Stimulated activated CD8-positive, alpha-beta memory T cell treated with anti-CD3 and anti-CD28 coated beads, Interleukin-4, amount 100 ng/mL, for 48 hours (primary cell): Measurements from ENCODE around the gene RNF144B.
"Not testable (repeated sequence)": the region's sequence is repeated elsewhere in the genome, so short reads cannot be mapped to it uniquely, and the experiment has no call there.

Experiments used
- DNase-seq: peaks from one replicate; pipeline ENCODE4 v3.0.0-alpha.2; 2020

The RNF144B gene

GRCh38 chr6:18451756-18452155 lies 64.6 kb downstream of the RNF144B start:
- DNase-seq: no peak

GRCh38 chr6:18454446-18454845 lies 67.3 kb downstream of the RNF144B start:
- DNase-seq: no peak

GRCh38 chr6:18457065-18457737 lies 70.1 kb downstream of the RNF144B start:
- DNase-seq: no peak

GRCh38 chr6:18458086-18458485 lies 70.9 kb downstream of the RNF144B start:
- not testable (repeated sequence) for DNase-seq

GRCh38 chr6:18463429-18463828 lies 76.3 kb downstream of the RNF144B start:
- DNase-seq: no peak

DNA sequence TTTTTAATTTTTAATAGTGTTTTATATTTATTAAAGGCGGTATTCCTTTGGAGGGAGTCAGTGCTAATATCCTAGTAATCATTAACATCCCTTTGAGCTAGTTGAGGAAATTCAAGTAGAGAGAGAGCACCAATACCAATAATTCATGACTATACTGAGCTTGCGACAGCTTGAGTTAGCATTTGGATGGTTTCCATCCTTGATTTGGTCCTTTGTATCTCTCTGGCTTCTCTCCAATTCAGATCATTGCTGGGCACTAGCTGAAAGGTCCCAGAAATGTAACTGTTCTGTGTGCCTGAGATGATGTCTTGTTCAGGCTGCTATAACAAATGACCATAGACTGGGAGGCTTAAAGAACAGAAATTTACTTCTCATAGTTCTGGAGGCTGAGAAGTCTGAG lies 77.0 kb downstream of the RNF144B start:
- no peak for DNase-seq

GRCh38 chr6:18465410-18466154 lies 78.4 kb downstream of the RNF144B start:
- no peak for DNase-seq

DNA sequence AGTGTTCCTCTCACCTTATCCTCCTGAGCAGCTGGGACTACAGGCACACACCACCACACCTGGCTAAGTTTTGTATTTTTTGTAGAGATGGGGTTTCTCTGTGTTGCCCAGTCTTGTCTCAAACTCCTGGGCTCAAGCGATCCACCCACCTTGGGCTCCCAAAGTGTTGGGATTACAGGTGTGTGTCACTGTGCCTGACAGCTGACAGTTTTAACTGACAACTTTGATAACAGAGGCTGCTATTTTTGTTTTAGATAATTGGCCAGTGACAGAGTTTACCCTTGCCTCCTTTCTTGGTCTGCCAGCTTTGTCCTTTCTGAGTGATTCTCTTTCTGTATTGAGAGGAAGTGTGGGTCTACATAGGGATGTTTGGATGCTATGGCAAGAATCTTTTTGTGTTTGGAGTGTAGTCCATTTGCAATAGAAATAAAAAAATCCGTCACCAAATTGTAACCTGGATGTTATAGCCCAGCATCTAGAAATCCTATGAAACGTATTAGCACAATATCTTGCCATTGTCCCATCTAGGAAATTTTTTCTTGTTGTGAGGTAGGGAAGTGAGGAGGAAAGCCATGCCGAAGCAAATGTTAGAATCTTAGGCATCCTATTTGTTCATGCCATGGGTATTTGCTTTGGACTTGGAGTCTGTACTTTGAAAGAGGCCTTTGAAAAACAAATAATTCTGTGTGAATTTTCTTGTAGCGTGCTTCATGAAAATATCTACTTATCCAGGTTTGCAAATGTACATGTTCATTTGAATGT lies 80.8 kb downstream of the RNF144B start:
- no peak for DNase-seq

GRCh38 chr6:18468503-18468843 lies 81.3 kb downstream of the RNF144B start:
- DNase-seq: no peak

GRCh38 chr6:18469536-18469935 lies 82.4 kb downstream of the RNF144B start:
- no peak for DNase-seq

DNA sequence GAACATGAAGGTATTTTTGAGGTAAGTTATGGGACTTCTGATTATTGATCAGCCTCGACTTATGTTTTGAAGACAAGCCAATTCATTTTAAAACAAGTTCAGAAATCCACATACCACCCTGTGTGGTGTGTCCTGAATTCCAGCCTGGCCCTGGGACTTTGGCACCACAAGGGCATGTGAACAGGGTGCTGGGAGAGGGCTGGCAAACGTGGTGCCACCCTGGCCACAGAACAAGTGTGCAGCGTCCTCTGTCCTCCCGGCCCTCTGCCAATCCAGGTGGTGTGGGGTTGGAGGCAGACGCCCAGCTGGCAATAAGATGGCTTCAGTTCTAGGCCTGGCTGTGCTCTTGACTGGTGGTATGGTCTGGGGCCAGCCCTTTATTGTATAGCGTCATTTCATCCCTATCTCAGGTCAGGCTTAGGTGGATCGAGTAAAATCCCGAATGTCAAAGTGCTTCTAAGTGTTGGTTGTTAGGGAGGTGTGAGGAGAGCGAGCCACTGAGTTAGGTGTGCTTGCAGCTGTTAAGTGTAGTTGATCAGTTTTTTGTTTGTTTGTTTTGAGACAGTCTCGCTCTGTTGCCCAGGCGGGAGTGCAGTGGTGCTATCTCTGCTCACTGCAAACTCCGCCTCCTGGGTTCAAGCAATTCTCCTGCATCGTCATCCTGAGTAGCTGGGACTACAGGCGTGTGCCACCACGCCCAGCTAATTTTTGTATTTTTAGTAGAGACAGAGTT lies 84.2 kb downstream of the RNF144B start:
- DNase-seq: no peak

- no peak for DNase-seq
These were observed 85.8 kb downstream of the RNF144B start for GRCh38 chr6:18472941-18473340.

GRCh38 chr6:18473755-18474154 lies 86.6 kb downstream of the RNF144B start:
- no peak for DNase-seq

DNA sequence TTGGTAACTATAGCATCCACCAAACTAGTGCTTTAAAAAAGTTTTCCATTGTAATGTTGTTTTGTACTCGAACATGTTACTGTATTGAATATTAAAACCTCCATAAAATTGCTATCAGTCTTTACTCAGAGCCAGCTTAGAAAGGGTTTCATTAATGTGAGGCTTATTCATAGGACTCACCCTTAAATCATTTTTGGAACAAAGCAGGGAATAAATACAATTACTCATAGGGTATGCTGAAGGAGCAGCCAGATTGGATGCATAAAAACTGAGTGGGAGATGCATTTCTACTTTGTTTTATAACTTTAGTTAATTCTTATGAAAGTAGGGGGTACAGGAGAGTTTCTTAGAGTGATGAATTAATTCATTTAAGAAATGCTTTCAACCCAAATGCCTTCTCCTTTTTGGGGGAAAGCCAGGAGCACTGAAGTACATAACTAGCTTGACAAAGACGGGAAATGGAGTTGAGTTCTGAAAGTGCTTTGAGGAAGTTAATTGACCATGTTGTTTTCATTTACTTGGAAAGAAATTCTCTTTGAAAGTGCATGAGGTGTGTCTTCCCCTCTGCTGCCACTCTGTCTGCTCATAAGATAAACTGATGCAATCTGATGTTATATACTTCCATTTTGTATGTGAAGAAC lies 90.3 kb downstream of the RNF144B start:
- no peak for DNase-seq

DNA sequence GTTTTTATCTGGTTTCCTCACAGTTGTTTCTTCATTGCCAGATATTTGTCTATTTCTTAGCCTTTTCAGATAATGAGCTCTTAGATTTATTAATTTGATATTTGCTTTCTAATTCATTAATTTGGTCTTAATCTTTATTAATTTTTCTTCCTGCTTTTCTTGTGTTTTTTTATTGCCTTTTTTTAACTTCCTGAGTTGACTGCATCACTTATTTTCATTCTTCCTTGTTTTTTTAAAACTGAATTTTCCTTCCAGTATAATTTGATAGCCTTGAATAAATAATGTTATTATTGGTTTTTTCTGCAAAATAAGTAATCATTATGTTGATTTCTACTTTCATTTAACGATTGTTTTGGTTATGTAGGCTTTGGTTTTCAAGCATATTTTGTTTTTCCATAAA lies 91.5 kb downstream of the RNF144B start:
- DNase-seq: no peak

DNA sequence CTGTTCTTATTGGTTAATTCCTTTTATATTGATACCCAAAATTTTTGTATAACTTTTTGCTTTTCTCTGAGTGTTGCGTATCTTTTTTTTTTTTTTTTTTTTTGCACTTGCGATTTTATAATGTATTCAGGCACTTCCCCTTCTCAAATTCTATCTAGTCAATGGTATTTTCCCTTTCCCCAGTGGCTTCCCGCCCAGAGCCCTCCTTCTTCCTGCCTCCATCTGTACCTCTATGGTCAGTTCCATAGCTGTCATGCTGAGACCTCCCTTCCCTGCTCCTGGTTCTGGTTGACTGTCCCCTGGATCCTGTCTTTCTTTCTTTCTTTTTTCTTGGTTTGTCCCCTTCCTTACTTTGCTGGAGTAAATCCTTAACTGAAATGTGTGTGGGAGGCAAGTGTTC lies 94.7 kb downstream of the RNF144B start:
- no peak for DNase-seq

DNA sequence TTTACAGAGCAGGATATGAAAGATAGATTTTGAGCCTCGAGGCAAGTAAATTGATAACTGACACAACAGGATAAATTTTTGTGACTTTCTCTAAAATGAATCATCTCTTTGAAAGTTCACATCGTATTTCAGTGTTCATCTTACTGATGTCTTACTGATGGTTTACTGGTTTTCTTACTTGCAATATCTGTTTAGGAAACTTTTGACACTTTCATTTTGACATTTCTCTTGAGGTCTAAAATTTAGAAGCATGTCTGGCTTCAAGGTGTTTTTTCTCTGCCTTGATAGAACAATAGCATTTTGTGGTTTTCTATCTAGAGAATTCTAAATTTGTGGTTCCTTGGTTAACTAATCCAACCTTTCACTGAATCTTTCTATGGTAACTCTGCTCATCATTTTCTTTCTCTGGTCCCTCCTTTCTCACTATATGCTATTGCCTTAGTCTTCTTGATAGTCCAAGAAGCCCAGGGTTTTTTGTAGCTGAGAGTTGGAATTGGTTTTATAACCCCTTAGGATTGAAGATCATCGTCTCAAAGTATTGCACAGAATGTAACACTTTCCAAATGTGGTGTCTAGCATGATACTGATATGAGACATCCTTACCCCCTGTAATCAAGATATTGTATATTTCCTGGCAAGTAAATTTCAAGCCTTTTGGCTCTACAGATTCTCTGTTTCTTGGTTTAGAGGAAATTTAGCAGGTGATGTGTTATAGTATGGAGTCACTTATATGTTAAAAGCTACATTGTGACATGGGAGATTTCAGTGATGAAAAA lies 98.7 kb downstream of the RNF144B start:
- no peak for DNase-seq

DNA sequence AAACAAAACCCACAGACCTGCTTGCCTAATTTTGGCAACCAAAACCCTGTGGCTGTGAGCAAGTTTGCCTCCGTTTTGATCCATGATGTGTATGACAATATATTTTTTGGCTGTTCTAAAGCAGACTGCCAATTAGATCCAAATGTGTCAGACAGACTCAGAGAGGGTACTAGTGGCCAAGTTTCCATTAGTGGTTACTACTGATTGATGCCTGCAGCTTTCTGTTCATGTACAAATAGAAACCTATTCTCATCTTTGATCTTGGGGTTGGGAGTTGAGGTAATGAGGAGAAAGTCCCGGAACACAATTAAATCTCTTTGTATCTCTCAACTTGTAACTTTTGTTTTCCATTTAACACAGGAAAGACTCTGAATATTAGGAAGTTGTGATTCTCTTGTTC lies 100.9 kb downstream of the RNF144B start:
- no peak for DNase-seq

GRCh38 chr6:18488526-18489270 lies 101.5 kb downstream of the RNF144B start:
- DNase-seq: no peak

DNA sequence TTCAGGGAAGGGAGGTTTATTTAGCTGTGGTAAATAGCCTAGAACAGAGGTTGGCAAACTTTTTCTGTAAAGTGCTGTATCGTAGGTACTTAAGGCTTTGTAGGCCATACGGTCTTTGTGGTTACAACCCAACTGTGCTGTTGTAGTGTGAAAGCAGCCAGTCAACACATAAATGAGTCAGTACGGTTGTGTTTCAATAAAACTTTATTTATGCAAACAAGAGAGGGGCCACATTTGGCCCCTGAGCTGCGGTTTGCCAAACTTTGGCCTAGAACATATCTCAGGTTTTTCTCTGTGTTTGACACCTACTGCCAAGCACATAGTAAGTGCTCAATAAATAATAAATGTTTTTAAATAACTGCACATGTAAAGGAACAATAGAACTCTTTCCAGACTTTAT lies 102.2 kb downstream of the RNF144B start:
- DNase-seq: no peak
